DLD1 (cell line): Measurements from ENCODE around the gene CREB5.
"Not testable (repeated sequence)": the region's sequence is repeated elsewhere in the genome, so short reads cannot be mapped to it uniquely, and the experiment has no call there.

Experiments used
- in situ Hi-C: cut with HindIII; loops from 2 replicates; pipeline ENCODE4 v1.10.0; 2017; ENCODE audit warnings: low sequenced_read_pairs

CREB5 gene

GRCh38 chr7:28573059-28573553 is 160.8 kb downstream of the CREB5 start:
- in situ Hi-C loops, result no loop called here

DNA sequence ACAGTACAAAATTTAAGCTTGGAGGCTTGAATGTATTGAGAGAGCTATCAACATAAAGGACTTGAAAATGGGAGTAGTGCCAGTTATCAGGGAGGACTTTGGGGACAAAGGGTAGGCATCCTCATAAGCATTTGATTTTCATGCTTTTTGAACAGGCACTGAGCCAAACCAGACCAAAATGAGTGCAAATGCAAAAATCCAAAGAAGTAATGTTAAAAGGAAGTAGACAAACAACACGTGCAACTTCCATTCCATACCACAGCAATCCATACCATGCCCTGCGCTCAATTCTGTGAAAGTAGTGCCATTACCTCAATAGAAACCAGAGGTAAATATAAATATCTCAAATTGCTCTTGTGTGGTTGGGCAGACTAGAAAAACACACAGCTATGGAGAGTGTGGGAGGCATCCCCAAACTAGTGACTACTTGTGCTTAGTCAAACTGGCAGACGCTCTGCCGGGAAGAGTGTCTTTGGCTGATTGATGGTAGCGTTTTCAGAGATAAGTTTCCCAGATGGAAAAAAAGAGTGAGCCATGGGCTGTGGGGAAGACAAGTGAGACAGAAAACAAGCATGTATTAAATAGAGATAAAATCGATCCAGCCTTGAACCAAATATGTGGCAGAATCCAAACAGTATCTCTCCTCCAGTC is 161.5 kb downstream of the CREB5 start:
- in situ Hi-C loops, result no loop called here

GRCh38 chr7:28575241-28575643 is 162.9 kb downstream of the CREB5 start:
- in situ Hi-C loops, result no loop called here

DNA sequence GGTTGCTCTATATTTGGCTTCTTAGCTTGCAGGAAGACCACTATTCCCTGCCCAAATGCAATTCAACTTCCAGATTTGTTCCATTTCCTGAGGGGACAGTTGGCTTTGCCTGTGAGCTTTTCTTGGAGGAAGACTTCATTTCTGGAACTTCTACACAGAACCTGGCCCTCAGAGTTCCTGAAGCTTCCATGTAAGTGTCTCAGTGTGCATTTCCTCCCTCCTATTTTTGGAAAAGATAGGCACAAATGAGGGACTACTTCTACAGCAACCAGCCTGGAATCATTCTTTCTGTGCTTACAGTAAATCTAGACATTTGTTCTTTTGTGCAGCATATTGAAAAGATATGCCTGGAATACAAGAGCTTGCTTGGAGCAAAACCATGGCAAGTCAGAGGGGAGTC is 164.3 kb downstream of the CREB5 start:
- in situ Hi-C loops, result no loop called here

GRCh38 chr7:28579571-28579970 is 167.3 kb downstream of the CREB5 start:
- in situ Hi-C loops, result no loop called here

- in situ Hi-C loops, result no loop called here
These were observed 168.3 kb downstream of the CREB5 start for GRCh38 chr7:28580665-28581064.

GRCh38 chr7:28581351-28581750 is 169.0 kb downstream of the CREB5 start:
- in situ Hi-C loops, result no loop called here

DNA sequence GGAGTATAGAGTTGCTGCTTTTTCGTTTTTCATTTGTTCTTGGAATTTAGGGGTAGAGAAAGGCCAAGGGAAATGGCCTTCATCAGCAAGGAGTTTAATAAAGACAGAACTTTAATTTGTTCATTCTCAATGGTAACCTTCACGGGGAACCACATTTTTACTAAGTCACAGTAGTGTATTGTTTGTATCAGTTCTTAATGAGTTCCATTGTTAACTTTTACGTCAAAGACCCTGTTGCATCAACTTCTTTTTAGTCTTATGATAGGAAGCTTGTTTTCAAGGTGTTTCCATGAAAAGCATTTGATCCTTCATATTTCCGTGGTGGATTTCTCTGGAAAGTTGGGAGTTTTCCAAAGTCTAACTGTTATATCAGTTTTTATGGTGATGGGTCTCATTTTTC is 169.9 kb downstream of the CREB5 start:
- in situ Hi-C loops, result no loop called here

GRCh38 chr7:28584235-28584634 is 171.9 kb downstream of the CREB5 start:
- in situ Hi-C loops, result no loop called here

- in situ Hi-C loops, result no loop called here
These were observed 174.4 kb downstream of the CREB5 start for GRCh38 chr7:28586736-28587135.

DNA sequence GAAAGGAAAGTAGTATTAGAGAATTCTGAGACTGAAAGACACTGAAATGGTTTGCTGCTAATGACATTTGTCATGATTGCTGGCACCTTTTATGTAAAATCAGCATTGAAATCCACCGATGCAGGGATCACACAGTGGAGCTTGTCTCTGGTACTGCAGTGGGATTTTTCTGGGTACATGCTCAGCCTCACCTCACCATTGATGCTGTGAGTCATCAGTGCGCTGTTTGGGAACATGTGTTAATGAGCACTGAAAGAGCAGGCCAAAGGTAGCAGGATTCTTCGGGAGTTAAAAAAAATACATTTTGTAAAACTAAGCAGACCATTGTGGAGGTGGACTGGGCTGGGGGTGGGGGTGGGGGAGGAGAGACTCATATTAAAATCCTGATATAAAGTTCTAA is 174.9 kb downstream of the CREB5 start:
- in situ Hi-C loops, result no loop called here

DNA sequence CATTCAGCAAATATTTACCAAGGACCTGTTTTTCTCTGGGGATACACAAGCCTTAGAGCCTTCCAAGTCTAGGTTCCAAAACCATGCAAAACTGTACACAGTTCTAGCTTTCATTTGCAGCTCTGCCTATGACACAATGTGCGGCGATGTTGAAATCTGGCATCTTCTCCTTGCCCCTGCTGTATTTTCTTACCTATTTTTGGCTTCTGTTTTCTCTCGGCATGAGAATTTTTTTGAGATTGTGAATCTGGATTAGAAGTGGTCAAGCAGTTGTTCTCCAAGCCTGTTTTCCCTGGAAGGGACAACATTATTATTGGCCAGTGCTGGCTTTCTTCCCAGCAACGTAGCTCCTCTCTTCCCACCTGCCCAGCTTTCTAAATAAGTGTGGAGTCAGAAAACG is 176.3 kb downstream of the CREB5 start:
- in situ Hi-C loops, result no loop called here

DNA sequence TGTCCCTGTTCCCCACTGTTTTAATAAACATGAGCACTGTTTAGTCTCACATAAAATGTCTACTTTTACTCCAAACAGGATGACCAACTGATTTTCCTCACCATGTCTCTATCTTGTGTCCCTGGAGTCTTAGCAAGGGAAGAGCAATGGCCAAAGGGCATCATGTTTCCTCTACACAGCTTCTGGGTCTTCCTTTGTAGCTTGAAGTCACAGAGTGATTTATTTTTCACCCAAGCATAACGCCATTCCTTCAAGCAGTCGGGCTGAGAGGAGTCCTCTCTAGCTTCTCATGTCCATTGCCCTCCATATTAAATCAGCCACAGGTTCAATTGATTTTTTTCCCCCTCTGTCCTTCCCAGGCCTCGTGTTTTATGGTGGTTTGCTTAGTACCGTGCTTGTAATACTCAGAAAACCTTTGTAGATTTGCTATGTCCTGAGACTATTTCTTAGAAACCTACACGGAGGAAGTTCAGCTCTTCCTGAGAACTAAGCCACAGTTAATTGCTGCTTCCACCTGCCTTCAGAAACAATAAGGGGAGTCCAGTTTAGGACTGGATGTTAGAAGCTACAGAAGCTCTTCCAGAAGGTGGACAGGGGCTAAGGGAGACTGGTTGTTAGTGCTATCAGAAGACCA is 178.8 kb downstream of the CREB5 start:
- in situ Hi-C loops, result no loop called here

DNA sequence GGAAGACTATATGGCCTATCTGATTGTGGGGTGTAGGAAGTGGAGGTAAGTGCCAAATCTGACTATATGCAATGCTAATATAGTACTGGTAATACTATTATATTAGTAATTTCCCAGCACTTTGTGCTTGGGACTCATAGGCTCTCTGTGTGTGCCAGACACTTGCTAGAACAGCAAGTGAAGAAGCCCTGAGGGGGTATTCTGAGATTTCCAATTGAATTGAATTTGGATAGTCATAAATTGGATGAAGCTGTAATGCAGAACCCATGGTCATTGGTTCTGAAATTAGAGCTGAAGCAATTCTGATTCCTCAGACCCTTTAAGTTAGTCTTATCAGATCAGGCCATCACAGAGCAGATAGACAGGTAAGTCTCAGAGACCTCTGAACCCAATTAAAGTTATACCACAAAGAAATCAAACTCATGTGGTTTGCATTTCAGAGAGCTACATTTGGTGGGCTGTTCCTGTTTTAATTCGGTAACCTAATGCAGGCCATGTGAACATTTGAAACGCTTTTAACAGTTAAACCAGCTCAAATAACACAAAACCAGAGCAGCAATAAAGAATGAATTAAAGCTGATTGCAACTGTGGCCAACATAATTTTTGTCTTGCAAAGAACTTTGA is 179.5 kb downstream of the CREB5 start:
- in situ Hi-C loops, result no loop called here

- in situ Hi-C loops, result no loop called here
These were observed 180.5 kb downstream of the CREB5 start for GRCh38 chr7:28592861-28593260.

GRCh38 chr7:28595076-28595475 is 182.8 kb downstream of the CREB5 start:
- in situ Hi-C loops, result no loop called here

DNA sequence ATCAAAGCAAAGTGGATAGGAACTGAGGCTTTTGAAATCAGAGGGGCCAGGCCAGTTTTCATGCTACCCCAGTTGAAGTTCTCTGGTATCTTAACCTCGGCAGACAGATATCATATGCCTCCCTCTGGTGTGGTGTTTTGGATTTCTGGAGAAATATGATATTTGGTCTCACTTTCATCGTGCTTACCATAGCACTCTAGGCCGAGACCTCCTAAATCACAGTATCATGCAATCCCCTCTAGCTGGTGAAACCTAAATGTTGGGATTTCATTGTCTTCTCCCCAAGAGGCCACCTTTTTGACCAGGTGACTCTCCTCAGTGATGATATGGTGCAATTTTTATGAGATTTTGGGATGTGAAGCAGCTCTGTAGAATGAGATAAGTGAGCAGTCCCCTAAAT is 183.5 kb downstream of the CREB5 start:
- in situ Hi-C loops, result no loop called here

DNA sequence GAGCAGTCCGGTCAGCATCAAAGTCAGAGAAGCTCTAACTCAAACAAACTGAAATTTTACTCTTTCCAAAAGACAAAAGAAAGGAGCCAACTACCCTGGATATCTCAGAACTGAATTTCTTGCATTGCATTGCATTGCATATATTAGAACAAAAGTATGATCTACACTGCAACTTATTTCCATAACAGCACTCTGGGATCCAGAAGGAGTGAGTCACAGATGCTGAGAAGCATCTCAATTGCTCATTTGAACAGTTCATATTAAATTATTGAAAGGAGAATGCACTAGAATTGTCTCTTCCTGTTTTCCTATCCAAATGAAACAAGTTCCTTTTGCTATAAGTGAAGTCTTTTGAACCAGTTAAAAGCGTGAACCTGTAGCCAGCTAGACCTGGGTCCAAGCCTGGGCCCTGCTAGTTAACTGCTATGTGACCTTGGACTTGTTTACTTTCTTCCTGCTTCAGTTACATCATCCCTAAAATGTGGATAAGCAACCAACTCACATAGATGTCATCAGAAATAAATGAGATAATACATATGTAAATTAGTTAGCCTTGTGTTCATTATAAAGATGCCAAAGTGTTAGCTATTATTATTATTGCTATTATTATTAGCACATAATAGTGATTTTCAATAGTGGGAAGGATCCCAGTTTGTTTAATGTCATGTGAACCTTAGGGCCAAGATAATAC is 184.1 kb downstream of the CREB5 start:
- in situ Hi-C loops, result no loop called here

DNA sequence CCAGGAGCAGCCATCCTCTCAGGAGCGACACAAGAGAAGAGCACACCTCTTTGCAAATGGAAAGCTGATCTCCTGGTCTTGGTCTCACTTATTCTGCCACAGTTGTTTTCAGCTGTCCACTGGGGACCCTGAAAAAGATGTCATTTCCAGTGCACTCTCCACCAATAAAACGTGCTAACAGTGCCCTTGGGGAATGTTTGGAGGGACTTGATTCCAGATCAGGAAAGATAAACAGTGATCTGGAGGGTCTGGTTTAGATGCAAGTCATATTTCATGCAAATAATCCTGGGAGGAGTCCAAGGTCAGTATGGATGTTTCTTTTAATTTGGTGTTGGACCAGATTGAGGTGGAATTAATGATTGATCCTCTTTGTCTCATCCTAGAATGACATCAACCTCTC is 185.0 kb downstream of the CREB5 start:
- in situ Hi-C loops, result no loop called here

DNA sequence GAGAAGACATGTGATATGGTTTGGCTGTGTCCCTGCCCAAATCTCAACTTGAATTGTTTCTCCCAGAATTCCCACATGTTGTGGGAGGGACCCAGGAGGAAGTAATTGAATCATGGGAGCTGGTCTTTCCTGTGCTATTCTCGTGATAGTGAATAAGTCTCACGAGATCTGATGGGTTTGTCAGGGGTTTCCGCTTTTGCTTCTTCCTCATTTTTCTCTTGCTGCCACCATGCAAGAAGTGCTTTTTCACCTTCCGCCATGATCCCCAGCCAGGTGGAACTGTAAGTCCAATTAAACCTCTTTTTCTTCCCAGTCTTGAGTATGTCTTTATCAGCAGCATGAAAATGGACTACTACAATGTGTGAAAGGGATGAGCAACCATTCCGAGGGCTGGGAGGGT is 185.7 kb downstream of the CREB5 start:
- in situ Hi-C loops, result not testable (repeated sequence)

DNA sequence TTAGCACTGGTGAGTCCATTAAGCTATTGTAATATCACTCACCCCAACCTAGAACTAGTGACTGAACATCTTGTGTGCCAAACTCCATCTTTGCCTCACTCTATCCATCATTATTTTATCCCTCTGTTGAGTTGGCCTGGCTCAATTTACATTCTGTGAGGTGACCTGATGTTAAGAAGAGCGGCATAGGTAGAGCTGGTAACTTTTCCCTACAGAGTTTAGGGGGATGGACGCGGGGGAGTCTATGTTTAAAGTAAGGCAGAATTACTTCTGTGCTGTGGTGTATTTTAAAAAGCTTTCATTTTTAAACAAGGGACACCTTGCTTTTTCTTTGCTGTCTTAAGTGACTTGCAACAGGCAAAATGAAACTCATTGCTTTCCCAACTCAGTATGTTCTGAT is 186.3 kb downstream of the CREB5 start:
- in situ Hi-C loops, result no loop called here

DNA sequence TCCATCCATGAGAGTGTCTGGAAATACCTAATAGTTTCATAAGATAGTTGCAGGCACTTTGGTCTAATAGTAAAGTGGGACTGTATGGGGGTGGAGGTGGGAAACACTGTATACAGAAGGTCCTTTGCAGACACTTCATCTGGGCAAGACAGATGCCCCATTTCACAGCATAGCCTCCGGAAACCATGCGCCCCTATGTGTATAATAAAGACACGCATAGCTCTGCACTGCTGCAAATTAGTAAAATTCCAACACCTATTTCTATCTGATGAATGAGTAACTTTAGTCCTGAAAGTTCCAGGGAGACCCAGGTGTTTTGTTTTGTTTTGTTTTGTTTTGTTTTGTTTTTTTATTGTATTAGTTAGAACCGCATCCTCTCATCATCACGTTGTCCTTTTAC is 187.1 kb downstream of the CREB5 start:
- in situ Hi-C loops, result no loop called here
